Esophagus squamous epithelium (tissue), 4 donors: ENCODE data around the gene TCN1.

Source experiments
- CTCF ChIP-seq, 6 experiments: fragments of 450-650 bp in 4 of 6; fragments of 200-600 bp in 2 of 6; sonication (generic) in 2 of 6; IDR thresholded peaks; one replicate each; pipeline ENCODE4 v1.5.1; 2016 to 2019; ENCODE audit warnings: antibody characterized with exemption in 6 of 6, mild to moderate bottlenecking in 4 of 6, moderate library complexity in 4 of 6
- POLR2A ChIP-seq, 4 donors: fragments of 450-650 bp; IDR thresholded peaks; one replicate each; pipeline ENCODE4 v1.6.1; 2017; ENCODE audit warnings: antibody characterized with exemption in 4 of 4, mild to moderate bottlenecking in 4 of 4, moderate library complexity in 3 of 4

DNA sequence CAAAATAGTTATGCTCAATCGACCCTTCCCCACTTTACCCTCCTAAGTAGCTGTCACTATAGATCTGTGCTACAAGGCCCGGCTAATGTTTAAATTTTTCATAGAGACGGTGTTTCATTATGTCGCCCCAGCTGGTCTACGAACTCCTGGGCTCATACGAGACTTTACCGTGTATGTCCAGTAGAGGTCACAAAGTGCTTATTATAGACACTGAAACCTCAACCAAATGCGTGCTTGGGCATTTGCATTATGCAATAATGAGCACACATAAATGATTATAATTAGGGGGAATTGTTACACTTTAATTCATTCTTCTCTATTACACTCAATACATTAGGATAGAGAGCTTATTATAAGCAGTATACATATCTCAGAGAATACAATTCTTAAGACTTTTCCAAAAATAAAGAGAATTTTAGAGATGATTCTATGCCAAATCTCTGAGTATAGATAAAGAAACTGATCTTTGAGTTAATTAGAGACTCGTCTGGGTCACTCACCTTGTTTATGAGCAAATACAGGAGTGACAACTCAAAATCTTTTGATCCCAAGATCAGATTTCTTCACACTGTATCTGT is 43.2 kb downstream of the TCN1 start:
- peak; percentile 28 to 68 (median 46) for TF ChIP-seq CTCF (IDR thresholded peaks at IDR 0.05)
- TF ChIP-seq POLR2A (IDR thresholded peaks at IDR 0.05) = no peak
